IMR-90 (cell line): Measurements from ENCODE around the gene DAB1. TPM values are rescaled to one million over a fixed set of nuclear protein-coding genes. Genes with fewer than 3 reads are reported as not detected.

Source experiments
- ATAC-seq: fragments of 200-7000 bp; cut with Tn5 transposase; 2 replicates; pipeline ENCODE4 v1.9.1; 2020; ENCODE audit warnings: low read depth, mild to moderate bottlenecking, moderate library complexity
- BruUV-seq: library from RNA; stranded (reverse); fragments of 400-500 nt; replicated peaks from 2 replicates; lab custom pipeline; 2021; lab: Mats Ljungman, UMichigan
- CTCF ChIA-PET: fragments of 300-600 bp; formaldehyde crosslinking; extraction: SDS; loops from one replicate; lab custom pipeline; 2021; ENCODE audit warnings: antibody characterized with exemption; lab: Yijun Ruan, JAX
- POLR2A ChIA-PET: fragments of 300-600 bp; sonication (Branson Sonifier 250); formaldehyde crosslinking; loops from one replicate; lab custom pipeline; 2022; ENCODE audit warnings: antibody characterized with exemption; ENCODE audit not compliant: unreplicated experiment; lab: Charles Lee
- DNase-seq: peaks from one replicate; pipeline ENCODE4 v3.0.0; 2013
- H2AFZ ChIP-seq: replicated peaks from 2 replicates; pipeline ENCODE3; 2013; ENCODE audit warnings: low read length, mild to moderate bottlenecking; ENCODE audit not compliant: poor library complexity
- H2AK5ac ChIP-seq: 2 replicates; pipeline ENCODE4 v1.6.1; 2013; ENCODE audit warnings: low read depth, low read length, inconsistent platforms
- H2AK9ac ChIP-seq: replicated peaks from 2 replicates; pipeline ENCODE3; 2013; ENCODE audit warnings: mild to moderate bottlenecking, low read depth, low read length, moderate library complexity; ENCODE audit not compliant: poor library complexity
- H2BK120ac ChIP-seq: 2 replicates; pipeline ENCODE4 v1.6.1; 2013; ENCODE audit warnings: low read depth, low read length, inconsistent platforms
- H2BK15ac ChIP-seq: 3 replicates; pipeline ENCODE4 v1.6.1; 2013; ENCODE audit warnings: low read depth, low read length, inconsistent platforms
- H2BK20ac ChIP-seq: 2 replicates; pipeline ENCODE4 v1.6.1; 2013; ENCODE audit warnings: low read depth, mild to moderate bottlenecking, inconsistent platforms, low read length, moderate library complexity
- H2BK5ac ChIP-seq: 2 replicates; pipeline ENCODE4 v1.6.1; 2013; ENCODE audit warnings: mild to moderate bottlenecking, low read depth, low read length, inconsistent platforms; ENCODE audit not compliant: poor library complexity, severe bottlenecking
- H3K14ac ChIP-seq: replicated peaks from 2 replicates; pipeline ENCODE4 v1.6.1; 2013; ENCODE audit warnings: low read depth, low read length, inconsistent platforms
- H3K18ac ChIP-seq: 2 replicates; pipeline ENCODE4 v1.6.1; 2013; ENCODE audit warnings: low read depth, low read length, control low read depth
- H3K23ac ChIP-seq: 2 replicates; pipeline ENCODE4 v1.6.1; 2013; ENCODE audit warnings: low read depth, low read length, inconsistent platforms
- H3K27ac ChIP-seq: 2 replicates; pipeline ENCODE4 v1.5.1; 2013; ENCODE audit warnings: mild to moderate bottlenecking, control low read depth, low read length; ENCODE audit not compliant: insufficient read depth
- H3K27me3 ChIP-seq: 2 replicates; pipeline ENCODE4 v1.6.1; 2013; ENCODE audit warnings: low read length; ENCODE audit not compliant: control insufficient read depth, insufficient read depth
- H3K36me3 ChIP-seq: 2 replicates; pipeline ENCODE4 v1.6.1; 2013; ENCODE audit warnings: low read length, mixed read lengths; ENCODE audit not compliant: control insufficient read depth, insufficient read depth
- H3K4ac ChIP-seq: 2 replicates; pipeline ENCODE4 v1.6.1; 2013; ENCODE audit warnings: low read depth, low read length, inconsistent platforms
- H3K4me1 ChIP-seq: 2 replicates; pipeline ENCODE4 v1.6.1; 2013; ENCODE audit warnings: low read length, mixed read lengths; ENCODE audit not compliant: control insufficient read depth, insufficient read depth
- H3K4me2 ChIP-seq: 2 replicates; pipeline ENCODE4 v1.6.1; 2013; ENCODE audit warnings: low read depth, mild to moderate bottlenecking, control low read depth, low read length, moderate library complexity
- H3K4me3 ChIP-seq: 2 replicates; pipeline ENCODE4 v1.5.1; 2013; ENCODE audit warnings: low read depth, mild to moderate bottlenecking, control low read depth, low read length, moderate library complexity; ENCODE audit not compliant: insufficient read depth
- H3K56ac ChIP-seq: 2 replicates; pipeline ENCODE4 v1.6.1; 2013; ENCODE audit warnings: low read length, inconsistent platforms; ENCODE audit not compliant: insufficient read depth; ENCODE audit errors: extremely low read depth
- H3K79me1 ChIP-seq, 2 experiments: 2 replicates each; pipeline ENCODE4 v1.6.1; 2013; ENCODE audit warnings: low read length in 2 of 2, inconsistent platforms in 1 of 2, low read depth in 1 of 2
- H3K9ac ChIP-seq: 2 replicates; pipeline ENCODE4 v1.6.1; 2013; ENCODE audit warnings: low read depth, low read length, control low read depth
- H3K9me1 ChIP-seq: 2 replicates; pipeline ENCODE4 v1.6.1; 2013; ENCODE audit warnings: low read length, inconsistent platforms; ENCODE audit not compliant: insufficient read depth
- H3K9me3 ChIP-seq: 2 replicates; pipeline ENCODE4 v1.6.1; 2013; ENCODE audit warnings: low read length; ENCODE audit not compliant: control insufficient read depth, insufficient read depth
- H4K20me1 ChIP-seq: 2 replicates; pipeline ENCODE4 v1.6.1; 2013; ENCODE audit warnings: low read length, inconsistent platforms; ENCODE audit not compliant: insufficient read depth
- H4K5ac ChIP-seq: 2 replicates; pipeline ENCODE4 v1.6.1; 2013; ENCODE audit warnings: mild to moderate bottlenecking, low read depth, low read length, control low read depth
- H4K8ac ChIP-seq, 2 experiments: 2 replicates each; pipeline ENCODE4 v1.6.1; 2013; ENCODE audit warnings: low read depth in 2 of 2, low read length in 2 of 2, control low read depth in 1 of 2, inconsistent platforms in 1 of 2
- H4K91ac ChIP-seq: 2 replicates; pipeline ENCODE4 v1.6.1; 2013; ENCODE audit warnings: low read depth, low read length, inconsistent platforms; ENCODE audit not compliant: insufficient read depth
- CEBPB ChIP-seq: IDR thresholded peaks from 2 replicates; pipeline ENCODE4 v1.6.1; 2012; ENCODE audit warnings: low read depth, low read length, improper control_type of control experiment
- CHD1 ChIP-seq: IDR thresholded peaks from 2 replicates; pipeline ENCODE4 v1.6.1; 2012; ENCODE audit warnings: low read depth, low read length, improper control_type of control experiment
- CTCF ChIP-seq: conservative IDR thresholded peaks from 2 replicates; pipeline ENCODE4 v1.5.1; 2012; ENCODE audit warnings: mild to moderate bottlenecking, low read depth, low read length, improper control_type of control experiment
- ELK1 ChIP-seq: fragments of 150-350 bp; IDR thresholded peaks from 2 replicates; pipeline ENCODE4 v1.6.1; 2016; ENCODE audit warnings: low read depth, mild to moderate bottlenecking, low read length, moderate library complexity, borderline replicate concordance
- MAFK ChIP-seq: IDR thresholded peaks from 2 replicates; pipeline ENCODE4 v1.6.1; 2012; ENCODE audit warnings: low read depth, low read length, improper control_type of control experiment
- MAZ ChIP-seq: IDR thresholded peaks from 2 replicates; pipeline ENCODE4 v1.6.1; 2012; ENCODE audit warnings: low read depth, mild to moderate bottlenecking, low read length, improper control_type of control experiment, moderate library complexity, borderline replicate concordance
- MXI1 ChIP-seq: IDR thresholded peaks from 2 replicates; pipeline ENCODE4 v1.6.1; 2012; ENCODE audit warnings: low read depth, mild to moderate bottlenecking, low read length, moderate library complexity, borderline replicate concordance
- NFE2L2 ChIP-seq: fragments of 150-350 bp; IDR thresholded peaks from 2 replicates; pipeline ENCODE4 v1.6.1; 2016; ENCODE audit warnings: low read depth, mild to moderate bottlenecking, low read length
- POLR2A ChIP-seq: IDR thresholded peaks from 2 replicates; pipeline ENCODE4 v1.6.1; 2012; ENCODE audit warnings: mild to moderate bottlenecking, low read depth, low read length
- RAD21 ChIP-seq: IDR thresholded peaks from 2 replicates; pipeline ENCODE4 v1.6.1; 2012; ENCODE audit warnings: low read length, improper control_type of control experiment
- RCOR1 ChIP-seq: IDR thresholded peaks from 2 replicates; pipeline ENCODE4 v1.6.1; 2012; ENCODE audit warnings: mild to moderate bottlenecking, low read length, improper control_type of control experiment; ENCODE audit not compliant: insufficient replicate concordance
- RFX5 ChIP-seq: IDR thresholded peaks from 2 replicates; pipeline ENCODE4 v1.8.0; 2012; ENCODE audit warnings: low read depth, mild to moderate bottlenecking, low read length, moderate library complexity
- SMC3 ChIP-seq: fragments of 150-350 bp; IDR thresholded peaks from 2 replicates; pipeline ENCODE4 v1.6.1; 2016; ENCODE audit warnings: low read depth, mild to moderate bottlenecking, antibody characterized with exemption, low read length, moderate library complexity
- USF2 ChIP-seq: fragments of 150-350 bp; IDR thresholded peaks from 2 replicates; pipeline ENCODE4 v1.6.1; 2017; ENCODE audit warnings: mild to moderate bottlenecking, antibody characterized with exemption, low read length, low read depth
- WGBS, 2 experiments: methylation state at CpG; one replicate each; pipeline versions ENCODE4 v1.1.5 to v1.1.7; 2013; ENCODE audit warnings: missing lambda C conversion rate in 2 of 2; ENCODE audit not compliant: insufficient read length in 1 of 2; ENCODE audit errors: extremely low coverage in 2 of 2; 5-methylcytosine and 5-hydroxymethylcytosine counted together
- dilution Hi-C: fragments of 300-500 bp; cut with HindIII; formaldehyde crosslinking; loops from one replicate; pipeline ENCODE4 v1.14.3; 2018; ENCODE audit warnings: low sequenced_read_pairs; ENCODE audit not compliant: unreplicated experiment
- in situ Hi-C: fragments of 300-500 bp; cut with MboI; formaldehyde crosslinking; loops from 3 replicates; pipeline ENCODE4 v1.14.3; 2019; ENCODE audit warnings: low sequenced_read_pairs, inconsistent platforms, mixed read lengths
- intact Hi-C: fragments of 100-400 bp; cut with micrococcal nuclease; formaldehyde crosslinking; loops from 2 replicates; pipeline ENCODE4 v1.10.0; 2022
- polyA plus RNA-seq, 3 experiments: library from polyadenylated mRNA; depleted of rRNA; stranded (reverse); fragments of >200 nt; gene quantifications; 2 replicates each; pipeline ENCODE4 v1.2.3, GENCODE V29; 2012; ENCODE audit warnings: low replicate concordance in 1 of 3
- total RNA-seq: library from RNA; depleted of rRNA; stranded (reverse); fragments of >200 nt; gene quantifications from 2 replicates; pipeline ENCODE4 v1.2.3, GENCODE V29; 2012

The DAB1 gene
- total and polyA plus RNA-seq, 2 of the 4 experiments (the other 2 are of a cell fraction), result 0.18 to 0.41 TPM

- no TSS peak for BruUV-seq
- H2BK120ac ChIP-seq, result no peak overlapping the region
- H3K4ac ChIP-seq, result no peak overlapping the region
- no peaks in the 10 kb centered on the region for H3K4me1 ChIP-seq
- H3K14ac ChIP-seq, result no peak overlapping the region
- no peak overlapping the region for H3K56ac ChIP-seq
- no peaks in the 10 kb centered on the region for H3K36me3 ChIP-seq
- H2AK9ac ChIP-seq, result no peak overlapping the region
- H3K4me2 ChIP-seq, result no peak overlapping the region
- ATAC-seq (no peak), DNase-seq (no peak)
- intact Hi-C loops, result no loop called here
- H2BK15ac ChIP-seq, result no peak overlapping the region
- no peak overlapping the region for H3K23ac ChIP-seq
- no peaks in the 10 kb centered on the region for H3K27me3 ChIP-seq
- H2AK5ac ChIP-seq, result no peak overlapping the region
- in situ Hi-C loops, result no loop called here
- TF ChIP-seq USF2 (no peak), CHD1 (no peak), MAZ (no peak), MAFK (no peak), RFX5 (no peak), POLR2A (no peak), NFE2L2 (no peak), RCOR1 (no peak), CEBPB (no peak), CTCF (no peak), MXI1 (no peak), ELK1 (no peak), RAD21 (no peak), SMC3 (no peak)
- H2BK5ac ChIP-seq, result no peak overlapping the region
- no CpG with 5 or more reads among the region's 3 CpGs for WGBS, 2 experiments
- no peak overlapping the region for H2BK20ac ChIP-seq
- no peak overlapping the region for H3K18ac ChIP-seq
- no peak overlapping the region for H2AFZ ChIP-seq
- no peak overlapping the region for H3K9ac ChIP-seq
- CTCF ChIA-PET, result no interaction called here
- no peaks in the 10 kb centered on the region for H3K79me1 ChIP-seq
- no peak overlapping the region for H4K91ac ChIP-seq
- no peak overlapping the region for H4K5ac ChIP-seq
- H3K9me1 ChIP-seq, result no peaks in the 10 kb centered on the region
- H3K27ac ChIP-seq, result no peak overlapping the region
- H3K4me3 ChIP-seq, result no peak overlapping the region
- no peaks in the 10 kb centered on the region for H3K9me3 ChIP-seq
- H4K20me1 ChIP-seq, result no peaks in the 10 kb centered on the region
- dilution Hi-C loops, result no loop called here
- no peak overlapping the region for H4K8ac ChIP-seq
- POLR2A ChIA-PET, result no interaction called here
Measured at GRCh38 chr1:56991576-56991975, 432.3 kb downstream of the DAB1 start.
